ENCODE measurements around the gene ERGIC2.

- no peak for TF ChIP-seq POLR2A (IDR thresholded peaks at IDR 0.05)
- no peak for TF ChIP-seq CTCF (IDR thresholded peaks at IDR 0.05 in 4 of 5, conservative IDR thresholded peaks at IDR 0.05 in 1 of 5)
Observed at GRCh38 chr12:29329411-29329810, 51.6 kb downstream of the ERGIC2 start.

All from gastrocnemius medialis (tissue), 4 donors.